ENCODE data around the gene FGF6. TPM values are rescaled to one million over a fixed set of nuclear protein-coding genes. Genes with fewer than 3 reads are reported as not detected.
"Not testable (repeated sequence)": the region's sequence is repeated elsewhere in the genome, so short reads cannot be mapped to it uniquely, and the experiment has no call there.

The FGF6 gene
- total and polyA plus RNA-seq, 5 experiments from 2014 or later = not detected

DNA sequence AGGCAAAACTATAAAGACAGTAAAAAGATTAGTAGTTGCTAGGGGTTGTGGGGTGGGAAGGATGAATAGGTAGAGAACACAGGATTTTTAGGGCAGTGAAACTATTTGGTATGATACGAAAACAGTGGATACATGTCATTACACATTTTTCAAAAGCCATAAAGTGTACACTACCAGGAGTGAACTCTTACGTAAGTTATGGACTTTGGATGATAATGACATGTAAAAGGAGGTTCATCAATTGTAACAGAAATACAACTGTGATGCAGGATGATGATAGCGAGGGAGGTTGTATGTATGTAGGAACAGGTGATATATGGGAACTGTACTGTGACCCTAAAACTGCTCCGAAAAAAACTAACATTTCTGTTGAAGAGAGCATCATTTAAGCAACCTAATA is 15.1 kb upstream of the FGF6 start:
- POLR2A ChIA-PET = no interaction called here
- Mint-ChIP-seq H3K36me3 (no peaks in the 10 kb centered on the region), H3K4me3 (no peak overlapping the region), H3K27me3 (peaks cover 0 to 5% (median 4%) of the 10 kb centered on the region in 5 donors), H3K27ac (no peak overlapping the region), H3K4me1 (no peaks in the 10 kb centered on the region), H3K9me3 (no peaks in the 10 kb centered on the region)
- ATAC-seq (no peak), DNase-seq (no peak)

DNA sequence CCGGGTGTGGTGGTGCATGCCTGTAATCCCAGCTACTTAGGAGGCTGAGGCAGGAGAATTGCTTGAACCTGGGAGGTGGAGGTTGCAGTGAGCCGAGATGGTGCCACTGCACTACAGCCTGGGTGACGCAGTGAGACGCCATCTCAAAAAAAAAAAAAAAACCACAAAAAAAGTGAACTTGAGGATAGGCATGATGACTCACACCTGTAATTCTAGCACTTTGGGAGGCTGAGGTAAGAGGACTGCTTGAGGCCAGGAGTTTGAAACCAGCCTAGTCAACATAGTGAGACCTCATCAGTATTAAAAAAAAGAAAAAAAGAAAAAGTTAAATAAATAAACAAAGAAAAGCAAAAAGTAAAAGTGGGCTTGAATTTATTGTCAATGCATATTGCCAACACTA is 10.2 kb upstream of the FGF6 start:
- H3K36me3 Mint-ChIP-seq = peaks cover 0 to 24% (median 6%) of the 10 kb centered on the region in 3 donors
- ATAC-seq, DNase-seq, H3K27ac Mint-ChIP-seq, H3K4me3 Mint-ChIP-seq, H3K4me1 Mint-ChIP-seq, POLR2A ChIA-PET: not testable (repeated sequence)
- peaks cover 8 to 31% (median 15%) of the 10 kb centered on the region in 5 donors for H3K27me3 Mint-ChIP-seq
- H3K9me3 Mint-ChIP-seq = peaks cover 0 to 29% (median 13%) of the 10 kb centered on the region in 9 donors

DNA sequence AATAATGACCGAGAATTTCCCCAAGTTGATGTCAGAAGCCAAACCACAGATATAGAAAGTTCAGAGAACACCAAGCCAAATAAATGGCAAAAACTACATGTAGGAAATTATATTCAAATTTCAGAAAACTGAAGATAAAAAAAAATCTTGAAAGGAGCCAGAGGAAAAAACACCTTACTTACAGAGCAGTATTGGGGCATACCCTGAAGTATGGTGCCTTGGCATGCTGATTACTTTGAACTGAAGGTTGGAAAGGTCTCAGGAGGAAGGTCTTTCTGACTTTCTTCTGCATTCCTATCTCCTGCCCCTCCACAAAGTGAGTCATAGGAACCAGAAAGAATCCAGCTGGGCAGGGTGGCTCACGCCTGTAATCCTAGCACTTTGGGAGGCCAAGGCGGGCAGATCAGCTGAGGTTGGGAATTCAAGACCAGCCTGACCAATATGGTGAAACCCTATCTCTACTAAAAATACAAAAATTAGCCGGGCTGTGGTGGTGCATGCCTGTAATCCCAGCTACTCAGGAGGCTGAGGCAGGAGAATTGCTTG is 8.8 kb upstream of the FGF6 start:
- H3K4me1 Mint-ChIP-seq = peaks cover 0 to 3% (median 0%) of the 10 kb centered on the region in 4 donors
- POLR2A ChIA-PET = no interaction called here
- ATAC-seq (no peak), DNase-seq (no peak)
- no peak overlapping the region for H3K27ac Mint-ChIP-seq
- no peak overlapping the region for H3K4me3 Mint-ChIP-seq
- peaks cover 0 to 29% (median 13%) of the 10 kb centered on the region in 9 donors for H3K9me3 Mint-ChIP-seq
- H3K36me3 Mint-ChIP-seq = peaks cover 0 to 24% (median 6%) of the 10 kb centered on the region in 3 donors
- H3K27me3 Mint-ChIP-seq = peaks cover 10 to 45% (median 17%) of the 10 kb centered on the region in 5 donors

DNA sequence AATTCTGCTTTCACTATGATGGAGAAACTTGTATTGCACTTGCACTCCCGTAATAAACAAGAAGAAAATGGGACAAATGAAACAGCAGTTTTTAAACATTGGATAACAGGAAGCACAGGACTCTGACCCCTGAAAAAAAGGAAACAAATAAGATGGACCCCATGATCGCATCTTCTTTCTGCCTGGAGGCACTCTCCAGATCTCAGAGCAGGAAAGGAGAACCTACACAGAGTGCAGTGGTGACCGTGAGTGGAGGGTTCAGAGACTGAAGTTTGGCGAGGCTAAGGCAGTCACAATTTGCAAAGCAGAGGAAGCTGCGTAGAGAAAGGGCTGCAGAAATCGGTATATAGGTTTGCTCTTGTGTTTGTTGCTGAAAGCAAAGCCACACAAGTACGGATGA is 6.1 kb upstream of the FGF6 start:
- POLR2A ChIA-PET = no interaction called here
- DNase-seq (no peak), ATAC-seq (no peak)
- H3K4me3 Mint-ChIP-seq = no peak overlapping the region
- H3K27me3 Mint-ChIP-seq = peaks cover 6 to 45% (median 14%) of the 10 kb centered on the region in 5 donors
- peaks cover 0 to 29% (median 13%) of the 10 kb centered on the region in 9 donors for H3K9me3 Mint-ChIP-seq
- H3K4me1 Mint-ChIP-seq = peaks cover 0 to 3% (median 0%) of the 10 kb centered on the region in 4 donors
- no peak overlapping the region for H3K27ac Mint-ChIP-seq
- peaks cover 0 to 24% (median 6%) of the 10 kb centered on the region in 3 donors for H3K36me3 Mint-ChIP-seq

DNA sequence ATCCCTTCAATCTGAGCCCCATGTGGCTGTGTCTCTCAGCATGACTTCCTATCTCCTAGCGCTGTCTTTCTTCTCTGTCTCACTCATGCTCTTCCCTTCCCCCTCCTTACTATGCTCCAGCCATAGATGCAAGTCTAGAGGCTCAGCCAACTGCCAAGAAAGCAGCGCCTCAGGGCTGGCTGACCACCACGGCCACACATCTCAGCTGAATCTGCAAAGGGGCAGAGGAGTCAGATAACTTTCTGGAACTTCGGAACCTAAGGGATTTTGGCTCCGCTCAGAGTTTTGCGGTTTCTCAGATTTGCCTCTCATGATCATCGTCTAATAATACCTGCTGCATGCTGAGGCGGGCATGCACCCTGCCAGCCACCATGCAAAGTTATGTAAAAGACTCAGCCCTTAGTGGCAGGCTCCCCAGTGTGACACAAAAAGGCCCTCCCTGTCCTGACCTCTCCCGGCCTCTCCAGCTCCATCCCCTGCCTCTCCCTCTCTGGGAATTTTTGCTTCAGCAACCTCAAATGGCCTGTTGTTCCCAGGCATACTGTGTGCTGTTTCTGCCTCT is 5.0 kb upstream of the FGF6 start:
- Mint-ChIP-seq H3K4me3 (no peak overlapping the region), H3K27ac (peak overlapping the region in 1 of 10 donors; percentile 63), H3K4me1 (peaks cover 0 to 3% (median 0%) of the 10 kb centered on the region in 4 donors), H3K36me3 (peaks cover 0 to 24% (median 6%) of the 10 kb centered on the region in 3 donors), H3K9me3 (peaks cover 0 to 29% (median 13%) of the 10 kb centered on the region in 9 donors), H3K27me3 (peaks cover 6 to 45% (median 14%) of the 10 kb centered on the region in 5 donors)
- no peak for DNase-seq
- no peak for ATAC-seq
- POLR2A ChIA-PET = no interaction called here

DNA sequence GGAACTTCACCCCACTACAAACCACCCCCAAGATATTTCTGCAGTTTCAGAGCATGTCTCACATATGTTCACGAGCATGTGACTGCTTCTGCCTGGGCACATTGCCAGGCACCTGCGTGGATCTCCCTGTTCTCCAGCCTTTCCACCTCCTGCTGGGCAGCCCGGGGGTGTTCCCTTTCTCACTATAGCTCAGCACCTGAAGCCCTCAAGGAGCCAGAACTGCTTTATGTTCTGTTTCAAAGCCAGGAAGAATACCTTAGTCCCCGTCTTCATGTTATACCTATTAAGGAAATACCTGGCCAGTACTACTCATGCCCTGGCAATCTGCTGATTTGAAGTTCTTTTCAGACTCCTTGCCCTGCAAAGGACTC is 4.2 kb upstream of the FGF6 start:
- POLR2A ChIA-PET = no interaction called here
- no peak overlapping the region for H3K4me3 Mint-ChIP-seq
- peaks cover 0 to 29% (median 13%) of the 10 kb centered on the region in 9 donors for H3K9me3 Mint-ChIP-seq
- no peak for ATAC-seq
- no peak overlapping the region for H3K27ac Mint-ChIP-seq
- peaks cover 0 to 3% (median 0%) of the 10 kb centered on the region in 4 donors for H3K4me1 Mint-ChIP-seq
- peaks cover 0 to 20% (median 6%) of the 10 kb centered on the region in 3 donors for H3K36me3 Mint-ChIP-seq
- H3K27me3 Mint-ChIP-seq = peaks cover 6 to 45% (median 14%) of the 10 kb centered on the region in 5 donors
- no peak for DNase-seq

DNA sequence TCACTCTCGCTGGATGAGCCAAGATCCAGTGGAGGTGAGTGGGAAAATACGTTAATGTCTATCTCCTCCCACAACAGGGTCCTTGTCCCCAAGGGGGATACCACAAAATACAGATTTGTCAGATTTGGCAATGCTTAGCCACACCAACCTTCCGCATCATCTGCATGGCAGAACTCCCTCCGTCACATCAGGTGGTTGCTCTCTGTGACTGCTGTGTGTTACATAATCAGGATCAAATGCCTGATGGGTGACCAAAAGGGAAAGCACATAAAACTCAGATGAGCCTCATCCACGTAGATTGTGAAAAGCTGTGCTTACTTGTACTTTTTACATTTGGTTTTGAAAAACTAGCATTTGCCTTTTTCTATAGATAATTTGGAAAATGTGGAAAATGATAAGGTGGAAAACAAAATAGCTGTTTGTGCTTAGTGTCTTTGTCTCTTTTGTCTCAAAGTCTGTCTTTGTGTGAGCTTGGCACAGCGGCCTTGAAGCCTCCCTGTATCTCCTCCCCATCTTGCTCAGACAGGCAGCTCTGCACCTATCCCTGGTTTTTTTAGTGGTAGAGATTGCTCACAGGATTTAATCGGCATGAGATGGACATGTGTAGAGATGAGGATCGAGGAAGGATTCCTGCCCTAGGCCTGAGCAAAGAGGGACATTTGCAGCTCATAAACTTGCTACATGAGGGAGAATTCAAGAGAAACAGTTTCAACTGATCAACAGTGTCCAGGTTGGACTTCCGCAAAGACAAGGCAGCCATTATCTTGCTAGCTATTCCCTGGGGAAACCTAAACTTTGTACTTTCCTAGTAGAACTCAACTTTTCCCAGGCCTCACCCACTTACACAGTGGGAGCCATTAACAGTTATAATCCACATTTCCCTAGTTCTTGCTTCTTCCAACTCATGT is 3.6 kb upstream of the FGF6 start:
- peaks cover 0 to 18% (median 6%) of the 10 kb centered on the region in 3 donors for H3K36me3 Mint-ChIP-seq
- no peak overlapping the region for H3K27ac Mint-ChIP-seq
- DNase-seq (no peak), ATAC-seq (no peak)
- no peak overlapping the region for H3K4me3 Mint-ChIP-seq
- peaks cover 6 to 45% (median 14%) of the 10 kb centered on the region in 5 donors for H3K27me3 Mint-ChIP-seq
- POLR2A ChIA-PET = no interaction called here
- peaks cover 0 to 3% (median 0%) of the 10 kb centered on the region in 4 donors for H3K4me1 Mint-ChIP-seq
- H3K9me3 Mint-ChIP-seq = peaks cover 0 to 28% (median 13%) of the 10 kb centered on the region in 9 donors

DNA sequence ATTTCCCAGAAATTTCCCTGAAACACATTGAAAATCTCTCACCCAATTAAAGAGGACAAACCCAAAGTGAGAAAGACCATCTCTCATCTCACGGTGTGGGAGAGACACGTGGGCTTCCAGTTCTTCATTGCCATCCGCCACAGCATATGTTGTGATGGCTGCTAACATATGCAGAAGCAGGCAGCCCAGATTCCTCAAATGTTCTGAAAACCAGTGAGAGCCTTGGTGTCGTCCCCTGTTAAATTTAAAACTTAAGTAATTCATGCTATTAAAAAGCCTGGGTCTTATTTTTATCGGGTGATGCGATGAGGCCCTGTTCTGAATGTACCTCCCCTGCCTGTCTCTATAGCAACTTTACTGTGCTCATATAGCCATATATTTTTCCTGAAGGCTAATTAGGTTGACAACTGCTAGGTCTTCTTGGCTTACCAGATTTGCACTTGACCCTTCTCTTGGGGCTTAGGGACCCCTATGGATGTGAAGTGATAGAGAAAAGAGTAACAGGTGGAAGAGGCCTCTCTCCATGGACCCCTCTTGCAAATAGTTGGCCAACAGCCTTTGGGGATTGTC is 2.8 kb upstream of the FGF6 start:
- Mint-ChIP-seq H3K27me3 (peaks cover 3 to 37% (median 11%) of the 10 kb centered on the region in 5 donors), H3K36me3 (peaks cover 0 to 10% (median 4%) of the 10 kb centered on the region in 3 donors), H3K27ac (no peak overlapping the region), H3K9me3 (peaks cover 0 to 20% (median 8%) of the 10 kb centered on the region in 9 donors), H3K4me1 (peaks cover 0 to 3% (median 0%) of the 10 kb centered on the region in 4 donors), H3K4me3 (no peak overlapping the region)
- POLR2A ChIA-PET = no interaction called here
- ATAC-seq (no peak), DNase-seq (no peak)

DNA sequence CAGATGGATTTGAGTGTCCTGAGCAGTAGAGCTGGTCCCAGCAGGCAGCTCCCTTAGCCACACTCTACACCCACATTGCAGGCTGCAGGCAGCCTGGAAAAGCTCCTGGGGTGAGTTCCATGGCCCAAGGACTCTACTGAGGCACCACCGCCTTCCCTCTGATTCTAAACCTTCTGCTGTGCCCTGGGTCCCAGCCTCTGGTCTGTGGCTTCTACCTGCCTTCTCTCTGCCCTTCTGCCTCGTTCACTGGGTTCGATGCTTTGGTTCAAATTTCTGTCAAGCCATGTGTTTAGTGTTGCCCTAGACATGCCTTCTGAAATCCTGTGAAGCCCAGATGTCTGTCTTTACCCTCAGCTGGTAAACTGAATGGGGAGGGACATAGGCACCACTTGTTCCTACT is 1.5 kb upstream of the FGF6 start:
- no peak for DNase-seq
- Mint-ChIP-seq H3K4me3 (no peak overlapping the region), H3K36me3 (peaks cover 0 to under 1% (median under 1%) of the 10 kb centered on the region in 3 donors), H3K27ac (no peak overlapping the region), H3K4me1 (peaks cover 0 to 3% (median 0%) of the 10 kb centered on the region in 4 donors), H3K27me3 (peaks cover 2 to 28% (median 8%) of the 10 kb centered on the region in 5 donors), H3K9me3 (peaks cover 0 to 7% (median under 1%) of the 10 kb centered on the region in 9 donors)
- ATAC-seq = no peak
- POLR2A ChIA-PET = no interaction called here

DNA sequence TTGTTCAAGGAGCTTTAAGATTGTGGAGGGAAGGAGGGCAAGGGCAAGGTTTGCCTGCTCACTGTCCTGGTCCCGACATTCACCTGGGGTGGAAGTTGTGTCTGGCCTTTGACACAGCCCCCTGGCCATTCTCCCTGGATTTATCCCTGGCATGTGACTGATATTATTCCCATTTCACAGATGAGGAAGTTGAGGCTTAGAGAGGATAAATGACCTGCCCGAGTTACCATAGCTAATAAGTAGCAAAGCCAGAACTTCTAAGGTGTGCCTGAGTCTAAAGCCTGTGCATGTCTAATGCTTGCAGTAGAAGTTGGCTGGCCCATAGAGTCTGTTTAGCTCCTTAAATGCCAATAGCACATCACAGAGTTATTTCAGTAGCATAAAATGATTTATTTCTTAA is 720 bp upstream of the FGF6 start:
- DNase-seq (no peak), ATAC-seq (no peak)
- Mint-ChIP-seq H3K27me3 (peaks cover 2 to 26% (median 7%) of the 10 kb centered on the region in 5 donors), H3K36me3 (no peaks in the 10 kb centered on the region), H3K4me1 (peaks cover 0 to 3% (median 0%) of the 10 kb centered on the region in 4 donors), H3K27ac (no peak overlapping the region), H3K9me3 (no peaks in the 10 kb centered on the region), H3K4me3 (no peak overlapping the region)
- POLR2A ChIA-PET = no interaction called here

DNA sequence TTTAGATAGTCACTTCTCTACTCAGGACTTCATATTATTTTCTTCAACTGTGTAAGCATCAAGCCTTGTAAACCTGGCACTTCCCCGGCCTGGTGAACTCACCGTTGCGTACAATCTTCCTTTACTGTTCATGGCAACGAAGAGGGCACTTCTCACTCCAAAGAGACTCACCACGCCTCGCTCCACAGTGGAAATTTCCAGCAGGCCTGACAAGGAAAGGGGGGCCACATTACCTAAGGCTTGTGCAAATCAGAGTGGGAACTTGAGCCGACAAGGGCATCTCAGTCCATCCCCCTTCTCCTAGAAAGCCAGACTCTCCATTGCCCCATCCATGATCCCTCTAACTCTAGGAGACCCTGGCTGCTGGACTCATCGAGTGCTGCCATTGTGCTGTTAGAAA is 1.6 kb downstream of the FGF6 start:
- peaks cover 0 to 10% (median 2%) of the 10 kb centered on the region in 4 donors for H3K4me1 Mint-ChIP-seq
- H3K4me3 Mint-ChIP-seq = no peak overlapping the region
- no peaks in the 10 kb centered on the region for H3K36me3 Mint-ChIP-seq
- POLR2A ChIA-PET = no interaction called here
- ATAC-seq (no peak), DNase-seq (no peak)
- no peaks in the 10 kb centered on the region for H3K9me3 Mint-ChIP-seq
- H3K27me3 Mint-ChIP-seq = peaks cover 0 to 11% (median 0%) of the 10 kb centered on the region in 5 donors
- no peak overlapping the region for H3K27ac Mint-ChIP-seq

DNA sequence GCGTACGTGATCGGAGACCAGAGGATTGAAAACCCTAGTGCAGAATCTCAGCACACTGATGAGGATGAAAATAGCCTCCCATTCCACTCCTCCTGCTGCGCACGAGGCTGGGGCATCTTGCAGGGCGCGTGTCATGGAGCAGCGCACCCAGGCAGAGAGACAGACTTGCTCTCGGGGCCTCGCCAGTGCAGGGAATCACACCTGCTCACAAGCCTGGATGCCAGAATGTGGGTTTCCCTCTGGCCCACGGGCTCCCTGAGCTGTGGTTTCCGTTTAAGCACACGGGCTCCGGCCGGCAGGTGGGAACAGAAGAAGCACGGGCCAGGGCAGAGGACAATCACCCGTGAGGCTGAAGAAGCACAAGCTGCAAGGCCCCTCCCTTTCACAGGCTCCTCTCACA is 2.0 kb downstream of the FGF6 start:
- DNase-seq (no peak), ATAC-seq (no peak)
- Mint-ChIP-seq H3K27ac (no peak overlapping the region), H3K4me1 (peaks cover 0 to 13% (median 2%) of the 10 kb centered on the region in 4 donors), H3K36me3 (no peaks in the 10 kb centered on the region), H3K4me3 (no peak overlapping the region), H3K9me3 (no peaks in the 10 kb centered on the region), H3K27me3 (peaks cover 0 to 11% (median 0%) of the 10 kb centered on the region in 5 donors)
- POLR2A ChIA-PET = no interaction called here
